Measurements from ENCODE around the gene ZFP62. TPM values are rescaled to one million over a fixed set of nuclear protein-coding genes. Genes with fewer than 3 reads are reported as not detected.
"Not testable (repeated sequence)": the region's sequence is repeated elsewhere in the genome, so short reads cannot be mapped to it uniquely, and the experiment has no call there.

Gene ZFP62
- 15.2 TPM for total RNA-seq
- long read RNA-seq, full-length matches to known transcripts, result 12 of 26 reads
- long read RNA-seq, partial matches to known transcripts, result 0 of 26 reads
- long read RNA-seq, other reads (novel, unspliced or antisense), result 14 of 26 reads

GRCh38 chr5:180860887-180861822, at the start of gene ZFP62:
TSS of gene ZFP62 (minus strand) at chr5:180861276. CDS start at chr5:180861219, 57 bp downstream.
- DNase-seq (peak; percentile 94), ATAC-seq (peak; percentile 98)
- intact Hi-C loops (cut with micrococcal nuclease), result loop anchor here (10.0 kb wide), 1 partner anchor 76 kb away; no protein-coding TSS in a partner anchor

GRCh38 chr5:180910735-180911134, 49.7 kb upstream of the ZFP62 start:
- intact Hi-C loops (cut with micrococcal nuclease), result no loop called here
- ATAC-seq, result no peak
- DNase-seq, result no peak

GRCh38 chr5:180910182-180910581, 49.1 kb upstream of the ZFP62 start:
- no peak for DNase-seq
- intact Hi-C loops (cut with micrococcal nuclease), result no loop called here
- no peak for ATAC-seq

- ATAC-seq (no peak), DNase-seq (no peak)
- intact Hi-C loops (cut with micrococcal nuclease), result no loop called here
Observed at GRCh38 chr5:180909782-180910181, 48.7 kb upstream of the ZFP62 start.

- ATAC-seq (peak; percentile 40), DNase-seq (no peak)
- intact Hi-C loops (cut with micrococcal nuclease), result no loop called here
Observed at GRCh38 chr5:180908998-180909731, 48.1 kb upstream of the ZFP62 start.

- DNase-seq (no peak), ATAC-seq (no peak)
- intact Hi-C loops (cut with micrococcal nuclease), result no loop called here
Observed at GRCh38 chr5:180908400-180908799, 47.3 kb upstream of the ZFP62 start.

- intact Hi-C loops (cut with micrococcal nuclease), result no loop called here
- ATAC-seq, result no peak
- no peak for DNase-seq
Observed at GRCh38 chr5:180901319-180902009, 40.4 kb upstream of the ZFP62 start.

- intact Hi-C loops (cut with micrococcal nuclease), result no loop called here
- no peak for ATAC-seq
- DNase-seq, result no peak
Observed at GRCh38 chr5:180900178-180900577, 39.1 kb upstream of the ZFP62 start.

GRCh38 chr5:180898621-180899246, 37.7 kb upstream of the ZFP62 start, which contains the start of gene BTNL8:
TSS of gene BTNL8 (plus strand) at chr5:180899159. CDS start at chr5:180899311, 152 bp downstream.
- intact Hi-C loops (cut with micrococcal nuclease), result no loop called here
- ATAC-seq (no peak), DNase-seq (no peak)

GRCh38 chr5:180895330-180895729, 34.3 kb upstream of the ZFP62 start:
- DNase-seq; ATAC-seq; intact Hi-C loops (cut with micrococcal nuclease): not testable (repeated sequence)

GRCh38 chr5:180889381-180889780, 28.3 kb upstream of the ZFP62 start:
- intact Hi-C loops (cut with micrococcal nuclease), result no loop called here
- DNase-seq, result no peak
- no peak for ATAC-seq

GRCh38 chr5:180885845-180886529, 24.9 kb upstream of the ZFP62 start:
- ATAC-seq; intact Hi-C loops (cut with micrococcal nuclease); DNase-seq: not testable (repeated sequence)

- ATAC-seq, result no peak
- intact Hi-C loops (cut with micrococcal nuclease), result no loop called here
- DNase-seq, result no peak
Observed at GRCh38 chr5:180875860-180876426, 14.9 kb upstream of the ZFP62 start.

- DNase-seq, result no peak
- ATAC-seq, result no peak
- intact Hi-C loops (cut with micrococcal nuclease), result no loop called here
Observed at GRCh38 chr5:180874804-180875582, 13.9 kb upstream of the ZFP62 start.

GRCh38 chr5:180873615-180874520, 12.8 kb upstream of the ZFP62 start:
- intact Hi-C loops (cut with micrococcal nuclease), result no loop called here
- no peak for DNase-seq
- ATAC-seq, result peak; percentile 54

GRCh38 chr5:180872419-180872818, 11.3 kb upstream of the ZFP62 start:
- ATAC-seq, result no peak
- DNase-seq, result no peak
- intact Hi-C loops (cut with micrococcal nuclease), result no loop called here

All from left ventricle myocardium superior (tissue), 1 donor.